Measurements from ENCODE around the gene CSF3.
"Not testable (repeated sequence)": the region's sequence is repeated elsewhere in the genome, so short reads cannot be mapped to it uniquely, and the experiment has no call there.

CSF3 gene

GRCh38 chr17:40005520-40005919, 9.7 kb upstream of the CSF3 start:
- no peak for DNase-seq (ENCODE audit: low read depth)
- no peak for TF ChIP-seq CTCF (conservative IDR thresholded peaks at IDR 0.05; ENCODE audit: low read depth, low read length)
- no peak overlapping the region for H3K4me3 ChIP-seq (ENCODE audit: low read depth, low read length)

GRCh38 chr17:40010946-40011500, 4.2 kb upstream of the CSF3 start:
- H3K4me3 ChIP-seq (ENCODE audit: low read depth, low read length); DNase-seq (ENCODE audit: low read depth): not testable (repeated sequence)

GRCh38 chr17:40012017-40012647, 3.1 kb upstream of the CSF3 start:
- not testable (repeated sequence) for DNase-seq (ENCODE audit: low read depth); H3K4me3 ChIP-seq (ENCODE audit: low read depth, low read length)

GRCh38 chr17:40014375-40014980, 762 bp upstream of the CSF3 start:
- peak; percentile 13 for DNase-seq (ENCODE audit: low read depth)
- H3K4me3 ChIP-seq (ENCODE audit: low read depth, low read length) = no peak overlapping the region
- no peak for TF ChIP-seq CTCF (conservative IDR thresholded peaks at IDR 0.05; ENCODE audit: low read depth, low read length)

GRCh38 chr17:40015998-40016985, 1.1 kb downstream of the CSF3 start:
- no peak overlapping the region for H3K4me3 ChIP-seq (ENCODE audit: low read depth, low read length)

GRCh38 chr17:40017422-40018080, 2.3 kb downstream of the CSF3 start:
- H3K4me3 ChIP-seq (ENCODE audit: low read depth, low read length) = no peak overlapping the region
- no peak for TF ChIP-seq CTCF (conservative IDR thresholded peaks at IDR 0.05; ENCODE audit: low read depth, low read length)

More at GRCh38 chr17:40015998-40016985, 1.1 kb downstream of the CSF3 start:
- DNase-seq (ENCODE audit: low read depth) = no peak
- no peak for TF ChIP-seq CTCF (conservative IDR thresholded peaks at IDR 0.05; ENCODE audit: low read depth, low read length)

GRCh38 chr17:40018211-40019121, 3.2 kb downstream of the CSF3 start:
- no peak for TF ChIP-seq CTCF (conservative IDR thresholded peaks at IDR 0.05; ENCODE audit: low read depth, low read length)
- peak; percentile 23 for DNase-seq (ENCODE audit: low read depth)
- H3K4me3 ChIP-seq (ENCODE audit: low read depth, low read length) = no peak overlapping the region

More at GRCh38 chr17:40017422-40018080, 2.3 kb downstream of the CSF3 start:
- DNase-seq (ENCODE audit: low read depth) = no peak
